Stomach (tissue), 9 donors: ENCODE measurements around the gene TMEM242. TPM values are rescaled to one million over a fixed set of nuclear protein-coding genes. Genes with fewer than 3 reads are reported as not detected.

Source experiments
- DNase-seq, 2 donors: peaks; one replicate each; pipeline versions ENCODE4 v3.0.0 to v3.0.0-alpha.2; 2013 to 2019
- H3K27ac ChIP-seq, 5 donors: fragments of 200-600 bp in 4 of 5; sonication (generic) in 4 of 5; one replicate each; pipeline ENCODE4 v1.5.1; 2013 to 2019; ENCODE audit warnings: mild to moderate bottlenecking in 1 of 5, moderate library complexity in 1 of 5
- H3K27me3 ChIP-seq, 3 donors: fragments of 200-600 bp; sonication (generic); one replicate each; pipeline ENCODE4 v1.5.1; 2017 to 2019; ENCODE audit warnings: mixed run types in 1 of 3
- H3K36me3 ChIP-seq, 4 donors: fragments of 200-600 bp; sonication (generic); 1 replicate in 3 of 4; 2 replicates in 1 of 4; pipeline ENCODE4 v1.5.1; 2016 to 2019
- H3K4me1 ChIP-seq, 4 donors: fragments of 200-600 bp; sonication (generic); one replicate each; pipeline ENCODE4 v1.5.1; 2016 to 2019
- H3K4me3 ChIP-seq, 4 donors: fragments of 200-600 bp; sonication (generic) in 3 of 4; one replicate each; pipeline ENCODE4 v1.5.1; 2016 to 2019; ENCODE audit warnings: mild to moderate bottlenecking in 1 of 4
- H3K9me3 ChIP-seq, 4 donors: fragments of 200-600 bp; sonication (generic); one replicate each; pipeline ENCODE4 v1.5.1; 2016 to 2019
- CTCF ChIP-seq, 7 experiments: fragments of 450-650 bp in 4 of 7; fragments of 200-600 bp in 3 of 7; sonication (generic) in 3 of 7; IDR thresholded peaks; one replicate each; pipeline ENCODE4 v1.5.1; 2016 to 2019; ENCODE audit warnings: antibody characterized with exemption in 7 of 7, control low read depth in 2 of 7, mild to moderate bottlenecking in 1 of 7
- EP300 ChIP-seq: sonication (generic); formaldehyde crosslinking; IDR thresholded peaks from one replicate; pipeline ENCODE4 v1.6.1; 2017; ENCODE audit warnings: antibody characterized with exemption
- POLR2A ChIP-seq, 4 donors: fragments of 450-650 bp; IDR thresholded peaks; one replicate each; pipeline ENCODE4 v1.6.1; 2016; ENCODE audit warnings: antibody characterized with exemption in 4 of 4, control low read depth in 2 of 4, mild to moderate bottlenecking in 1 of 4, moderate library complexity in 1 of 4
- POLR2AphosphoS5 ChIP-seq, 3 donors: sonication (generic); formaldehyde crosslinking; IDR thresholded peaks; one replicate each; pipeline ENCODE4 v1.6.1; 2016; ENCODE audit warnings: antibody characterized with exemption in 3 of 3
- WGBS, 5 donors: extraction: QIAGEN DNeasy Blood & Tissue Kit in 3 of 5; methylation state at CpG; one replicate each; pipeline versions ENCODE4 v1.1.5 to v1.1.7; 2013 to 2018; 5-methylcytosine and 5-hydroxymethylcytosine counted together
- intact Hi-C: fragments of 100-400 bp; cut with DNase I; formaldehyde crosslinking; loops from one replicate; pipeline ENCODE4 v1.15.1; 2023; ENCODE audit warnings: low total_unique reads
- polyA plus RNA-seq, 3 donors: library from polyadenylated mRNA; stranded (reverse); fragments of 200-250 nt; gene quantifications; one replicate each; pipeline ENCODE4 v1.2.3, GENCODE V29; 2013
- total RNA-seq, 5 donors: library from RNA; depleted of rRNA; stranded (reverse); fragments of >200 nt; gene quantifications; one replicate each; pipeline versions ENCODE4 v1.1.0 to v1.2.3, GENCODE V29; 2014 to 2016
- donor health status: healthy with polysubstance abuse.
- donor health status: Bipolar disorder and iron deficiency.
- donor health status: healthy.

TMEM242 gene
- total and polyA plus RNA-seq, 8 donors: 0.87 to 13.8 (median 4.4) TPM; not detected in 1

- no peak for TF ChIP-seq POLR2A (IDR thresholded peaks at IDR 0.05)
- WGBS, 5 donors: 89 to 95% (median 93%) methylated on average over 9 of the region's 9 CpGs
- no peaks in the 10 kb centered on the region for H3K27me3 ChIP-seq
- intact Hi-C loops: no loop called here
- H3K4me3 ChIP-seq: no peak overlapping the region
- no peaks in the 10 kb centered on the region for H3K4me1 ChIP-seq
- no peaks in the 10 kb centered on the region for H3K36me3 ChIP-seq
- H3K9me3 ChIP-seq: no peaks in the 10 kb centered on the region
- H3K27ac ChIP-seq: no peak overlapping the region
- DNase-seq: no peak
These were observed 63.9 kb downstream of the TMEM242 start for GRCh38 chr6:157259443-157259842.

- no peak for DNase-seq
- Histone ChIP-seq H3K36me3 (no peaks in the 10 kb centered on the region), H3K9me3 (no peaks in the 10 kb centered on the region), H3K27ac (no peak overlapping the region), H3K27me3 (no peaks in the 10 kb centered on the region), H3K4me1 (no peaks in the 10 kb centered on the region), H3K4me3 (no peak overlapping the region)
- intact Hi-C loops: no loop called here
- TF ChIP-seq POLR2AphosphoS5 (IDR thresholded peaks at IDR 0.05) (no peak), POLR2A (IDR thresholded peaks at IDR 0.05) (no peak), EP300 (no peak), CTCF (IDR thresholded peaks at IDR 0.05) (no peak)
- 90 to 96% (median 92%) methylated on average over 8 to 11 of the region's 11 CpGs for WGBS, 5 donors
These were observed 64.4 kb downstream of the TMEM242 start for GRCh38 chr6:157258878-157259277.

- no peak for DNase-seq
- Histone ChIP-seq H3K27ac (no peak overlapping the region), H3K4me1 (peaks cover 0 to 7% (median 0%) of the 10 kb centered on the region in 4 donors), H3K9me3 (no peaks in the 10 kb centered on the region), H3K4me3 (no peak overlapping the region), H3K36me3 (no peaks in the 10 kb centered on the region), H3K27me3 (no peaks in the 10 kb centered on the region)
- 82 to 100% (median 87%) methylated on average over 3 of the region's 3 CpGs for WGBS, 5 donors
- intact Hi-C loops: no loop called here
- TF ChIP-seq CTCF (IDR thresholded peaks at IDR 0.05): no peak
- TF ChIP-seq POLR2A (IDR thresholded peaks at IDR 0.05): no peak
- no peak for TF ChIP-seq POLR2AphosphoS5 (IDR thresholded peaks at IDR 0.05)
- no peak for TF ChIP-seq EP300
These were observed 68.2 kb downstream of the TMEM242 start for GRCh38 chr6:157255079-157255478.

- H3K27ac ChIP-seq: no peak overlapping the region
- no peak overlapping the region for H3K4me3 ChIP-seq
- no peak for DNase-seq
- H3K9me3 ChIP-seq: no peaks in the 10 kb centered on the region
- intact Hi-C loops: no loop called here
- TF ChIP-seq POLR2AphosphoS5 (IDR thresholded peaks at IDR 0.05): no peak
- no peak for TF ChIP-seq POLR2A (IDR thresholded peaks at IDR 0.05)
- no peak for TF ChIP-seq CTCF (IDR thresholded peaks at IDR 0.05)
- TF ChIP-seq EP300: no peak
- peaks cover 0 to 7% (median 0%) of the 10 kb centered on the region in 4 donors for H3K4me1 ChIP-seq
- H3K36me3 ChIP-seq: no peaks in the 10 kb centered on the region
- no peaks in the 10 kb centered on the region for H3K27me3 ChIP-seq
- 70 to 86% (median 78%) methylated on average over 3 of the region's 3 CpGs for WGBS, 5 donors
These were observed 68.8 kb downstream of the TMEM242 start for GRCh38 chr6:157254538-157254937.

- H3K27me3 ChIP-seq: no peaks in the 10 kb centered on the region
- H3K27ac ChIP-seq: no peak overlapping the region
- TF ChIP-seq CTCF (IDR thresholded peaks at IDR 0.05): no peak
- no peak for TF ChIP-seq EP300
- TF ChIP-seq POLR2A (IDR thresholded peaks at IDR 0.05): no peak
- TF ChIP-seq POLR2AphosphoS5 (IDR thresholded peaks at IDR 0.05): no peak
- intact Hi-C loops: no loop called here
- no peak overlapping the region for H3K4me3 ChIP-seq
- no peaks in the 10 kb centered on the region for H3K9me3 ChIP-seq
- H3K36me3 ChIP-seq: no peaks in the 10 kb centered on the region
- WGBS, 5 donors: 39 to 68% (median 59%) methylated on average over 5 to 7 of the region's 7 CpGs
- H3K4me1 ChIP-seq: peaks cover 0 to 7% (median 0%) of the 10 kb centered on the region in 4 donors
- no peak for DNase-seq
These were observed 69.6 kb downstream of the TMEM242 start for GRCh38 chr6:157253699-157254098.
